HEK293 (cell line): ENCODE data around the gene DNASE1L3.

Experiments
- GLI2 ChIP-seq: fragments of 450-650 bp; formaldehyde crosslinking; IDR thresholded peaks from 2 replicates; pipeline ENCODE4; 2017; ENCODE audit warnings: missing biosample characterization, missing genetic modification characterization, low read depth, borderline replicate concordance
- GLI4 ChIP-seq: fragments of 450-650 bp; formaldehyde crosslinking; IDR thresholded peaks from 2 replicates; pipeline ENCODE4 v1.5.1; 2016; ENCODE audit warnings: missing biosample characterization, missing genetic modification characterization
- GLIS1 ChIP-seq: fragments of 450-650 bp; formaldehyde crosslinking; IDR thresholded peaks from 2 replicates; pipeline ENCODE4 v1.5.1; 2016; ENCODE audit warnings: missing biosample characterization, missing genetic modification characterization
- ZNF10 ChIP-seq: fragments of 450-650 bp; formaldehyde crosslinking; IDR thresholded peaks from 2 replicates; pipeline ENCODE4 v1.5.1; 2017; ENCODE audit warnings: missing biosample characterization, missing genetic modification characterization
- ZNF121 ChIP-seq: fragments of 450-650 bp; formaldehyde crosslinking; IDR thresholded peaks from 2 replicates; pipeline ENCODE4 v1.5.1; 2016; ENCODE audit warnings: missing biosample characterization, missing genetic modification characterization
- ZNF16 ChIP-seq: fragments of 450-650 bp; formaldehyde crosslinking; IDR thresholded peaks from 2 replicates; pipeline ENCODE4 v1.5.1; 2016; ENCODE audit warnings: low read depth, missing biosample characterization, missing genetic modification characterization
- ZNF24 ChIP-seq: fragments of 450-650 bp; formaldehyde crosslinking; IDR thresholded peaks from 2 replicates; pipeline ENCODE4 v1.5.1; 2016; ENCODE audit warnings: missing biosample characterization, missing genetic modification characterization
- ZNF292 ChIP-seq: fragments of 450-650 bp; formaldehyde crosslinking; IDR thresholded peaks from 2 replicates; pipeline ENCODE4 v1.5.1; 2016; ENCODE audit warnings: low read depth, missing biosample characterization, missing genetic modification characterization, borderline replicate concordance
- ZNF548 ChIP-seq: fragments of 450-650 bp; formaldehyde crosslinking; IDR thresholded peaks from 2 replicates; pipeline ENCODE4 v1.5.1; 2016; ENCODE audit warnings: missing biosample characterization, missing genetic modification characterization
- TF ChIP-seq, protein P1 (sequence below): fragments of 450-650 bp; formaldehyde crosslinking; IDR thresholded peaks from 2 replicates; pipeline ENCODE4 v1.5.1; 2016; ENCODE audit warnings: missing biosample characterization, missing genetic modification characterization
- TF ChIP-seq, protein P2 (sequence below): fragments of 450-650 bp; formaldehyde crosslinking; IDR thresholded peaks from 2 replicates; pipeline ENCODE4 v1.5.1; 2016; ENCODE audit warnings: missing biosample characterization, missing genetic modification characterization

DNA sequence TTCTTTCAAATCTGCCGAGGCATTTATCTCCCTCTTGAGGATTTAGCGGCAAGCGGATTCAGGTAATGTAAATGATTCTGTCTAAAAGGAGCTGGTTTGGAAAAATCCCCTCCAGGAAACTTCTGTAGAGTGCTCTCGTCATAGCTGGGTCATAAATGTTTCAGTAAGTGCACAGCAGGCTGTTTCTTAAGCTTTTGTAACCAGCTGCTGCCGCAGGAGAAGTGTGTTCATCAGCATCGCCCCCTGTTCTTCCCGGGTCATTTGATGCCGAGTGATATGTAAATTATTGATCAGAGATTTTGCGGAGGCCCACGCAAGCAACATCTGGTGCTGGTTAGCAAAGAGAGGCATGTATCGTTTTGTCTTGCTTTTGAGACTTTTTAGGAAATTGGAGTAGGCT is 53.1 kb downstream of the DNASE1L3 start:
- TF ChIP-seq ZNF16 (no peak), ZNF10 (tag by site-specific recombination) (no peak), ZNF24 (tag by site-specific recombination) (no peak), ZNF548 (tag by site-specific recombination) (no peak), GLI4 (no peak), GLI2 (no peak), GLIS1 (tag by site-specific recombination) (no peak), ZNF292 (tag by site-specific recombination) (no peak), ZNF121 (tag by site-specific recombination) (no peak)
- TF ChIP-seq, protein P1, sequence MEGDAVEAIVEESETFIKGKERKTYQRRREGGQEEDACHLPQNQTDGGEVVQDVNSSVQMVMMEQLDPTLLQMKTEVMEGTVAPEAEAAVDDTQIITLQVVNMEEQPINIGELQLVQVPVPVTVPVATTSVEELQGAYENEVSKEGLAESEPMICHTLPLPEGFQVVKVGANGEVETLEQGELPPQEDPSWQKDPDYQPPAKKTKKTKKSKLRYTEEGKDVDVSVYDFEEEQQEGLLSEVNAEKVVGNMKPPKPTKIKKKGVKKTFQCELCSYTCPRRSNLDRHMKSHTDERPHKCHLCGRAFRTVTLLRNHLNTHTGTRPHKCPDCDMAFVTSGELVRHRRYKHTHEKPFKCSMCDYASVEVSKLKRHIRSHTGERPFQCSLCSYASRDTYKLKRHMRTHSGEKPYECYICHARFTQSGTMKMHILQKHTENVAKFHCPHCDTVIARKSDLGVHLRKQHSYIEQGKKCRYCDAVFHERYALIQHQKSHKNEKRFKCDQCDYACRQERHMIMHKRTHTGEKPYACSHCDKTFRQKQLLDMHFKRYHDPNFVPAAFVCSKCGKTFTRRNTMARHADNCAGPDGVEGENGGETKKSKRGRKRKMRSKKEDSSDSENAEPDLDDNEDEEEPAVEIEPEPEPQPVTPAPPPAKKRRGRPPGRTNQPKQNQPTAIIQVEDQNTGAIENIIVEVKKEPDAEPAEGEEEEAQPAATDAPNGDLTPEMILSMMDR (tag by site-specific recombination) = no peak
- TF ChIP-seq, protein P2, sequence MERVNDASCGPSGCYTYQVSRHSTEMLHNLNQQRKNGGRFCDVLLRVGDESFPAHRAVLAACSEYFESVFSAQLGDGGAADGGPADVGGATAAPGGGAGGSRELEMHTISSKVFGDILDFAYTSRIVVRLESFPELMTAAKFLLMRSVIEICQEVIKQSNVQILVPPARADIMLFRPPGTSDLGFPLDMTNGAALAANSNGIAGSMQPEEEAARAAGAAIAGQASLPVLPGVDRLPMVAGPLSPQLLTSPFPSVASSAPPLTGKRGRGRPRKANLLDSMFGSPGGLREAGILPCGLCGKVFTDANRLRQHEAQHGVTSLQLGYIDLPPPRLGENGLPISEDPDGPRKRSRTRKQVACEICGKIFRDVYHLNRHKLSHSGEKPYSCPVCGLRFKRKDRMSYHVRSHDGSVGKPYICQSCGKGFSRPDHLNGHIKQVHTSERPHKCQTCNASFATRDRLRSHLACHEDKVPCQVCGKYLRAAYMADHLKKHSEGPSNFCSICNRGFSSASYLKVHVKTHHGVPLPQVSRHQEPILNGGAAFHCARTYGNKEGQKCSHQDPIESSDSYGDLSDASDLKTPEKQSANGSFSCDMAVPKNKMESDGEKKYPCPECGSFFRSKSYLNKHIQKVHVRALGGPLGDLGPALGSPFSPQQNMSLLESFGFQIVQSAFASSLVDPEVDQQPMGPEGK (tag by site-specific recombination) = no peak
